HEK293T (cell line): ENCODE data around the gene L3MBTL1.
"Not testable (repeated sequence)": the region's sequence is repeated elsewhere in the genome, so short reads cannot be mapped to it uniquely, and the experiment has no call there.

ENCODE experiments used
- CTCF ChIA-PET: fragments of 350-600 bp; formaldehyde crosslinking; extraction: SDS; loops from one replicate; lab custom pipeline; 2021; ENCODE audit warnings: antibody characterized with exemption, inconsistent platforms; lab: Yijun Ruan, JAX
- POLR2A ChIA-PET: fragments of 350-600 bp; formaldehyde crosslinking; extraction: SDS; loops from one replicate; lab custom pipeline; 2020; ENCODE audit warnings: antibody characterized with exemption, inconsistent platforms; lab: Yijun Ruan, JAX
- DNase-seq: peaks from one replicate; pipeline ENCODE4 v3.0.0; 2012; ENCODE audit warnings: mixed read lengths; ENCODE audit errors: extremely low spot score
- ARNT ChIP-seq: fragments of 450-650 bp; IDR thresholded peaks from 2 replicates; pipeline ENCODE4 v1.6.1; 2017; ENCODE audit warnings: mild to moderate bottlenecking
- BHLHE40 ChIP-seq: fragments of 450-650 bp; IDR thresholded peaks from 2 replicates; pipeline ENCODE4 v1.6.1; 2016; ENCODE audit warnings: mild to moderate bottlenecking, moderate library complexity, borderline replicate concordance
- CTBP1 ChIP-seq: fragments of 450-650 bp; IDR thresholded peaks from 2 replicates; pipeline ENCODE4 v1.6.1; 2016; ENCODE audit warnings: borderline replicate concordance
- ELF4 ChIP-seq: fragments of 450-650 bp; IDR thresholded peaks from 2 replicates; pipeline ENCODE4 v1.6.1; 2017; ENCODE audit warnings: antibody characterized with exemption
- FOXA1 ChIP-seq: fragments of 450-650 bp; IDR thresholded peaks from 2 replicates; pipeline ENCODE4 v1.6.1; 2016; ENCODE audit warnings: mild to moderate bottlenecking
- FOXK2 ChIP-seq: fragments of 450-650 bp; IDR thresholded peaks from 2 replicates; pipeline ENCODE4 v1.6.1; 2016; ENCODE audit warnings: mild to moderate bottlenecking
- FOXM1 ChIP-seq: fragments of 450-650 bp; IDR thresholded peaks from 2 replicates; pipeline ENCODE4 v1.6.1; 2017; ENCODE audit warnings: mild to moderate bottlenecking, borderline replicate concordance
- HDGF ChIP-seq: fragments of 450-650 bp; IDR thresholded peaks from 2 replicates; pipeline ENCODE4 v1.6.1; 2017; ENCODE audit warnings: antibody characterized with exemption, borderline replicate concordance
- L3MBTL2 ChIP-seq: fragments of 450-650 bp; conservative IDR thresholded peaks from 2 replicates; pipeline ENCODE4 v1.6.1; 2016; ENCODE audit warnings: mild to moderate bottlenecking
- LEF1 ChIP-seq: fragments of 450-650 bp; IDR thresholded peaks from 2 replicates; pipeline ENCODE4 v1.6.1; 2017; ENCODE audit warnings: mild to moderate bottlenecking, borderline replicate concordance
- NFRKB ChIP-seq: fragments of 450-650 bp; IDR thresholded peaks from 2 replicates; pipeline ENCODE4 v1.6.1; 2016; ENCODE audit warnings: mild to moderate bottlenecking, moderate library complexity
- PKNOX1 ChIP-seq: fragments of 450-650 bp; IDR thresholded peaks from 2 replicates; pipeline ENCODE4 v1.6.1; 2016
- SP1 ChIP-seq: fragments of 450-650 bp; IDR thresholded peaks from 2 replicates; pipeline ENCODE4 v1.6.1; 2017
- SUZ12 ChIP-seq: fragments of 450-650 bp; IDR thresholded peaks from 2 replicates; pipeline ENCODE4 v1.6.1; 2016; ENCODE audit warnings: mild to moderate bottlenecking
- TARDBP ChIP-seq: fragments of 450-650 bp; IDR thresholded peaks from 2 replicates; pipeline ENCODE4 v1.6.1; 2016
- ZNF384 ChIP-seq: fragments of 450-650 bp; IDR thresholded peaks from 2 replicates; pipeline ENCODE4 v1.6.1; 2016

Gene L3MBTL1

DNA sequence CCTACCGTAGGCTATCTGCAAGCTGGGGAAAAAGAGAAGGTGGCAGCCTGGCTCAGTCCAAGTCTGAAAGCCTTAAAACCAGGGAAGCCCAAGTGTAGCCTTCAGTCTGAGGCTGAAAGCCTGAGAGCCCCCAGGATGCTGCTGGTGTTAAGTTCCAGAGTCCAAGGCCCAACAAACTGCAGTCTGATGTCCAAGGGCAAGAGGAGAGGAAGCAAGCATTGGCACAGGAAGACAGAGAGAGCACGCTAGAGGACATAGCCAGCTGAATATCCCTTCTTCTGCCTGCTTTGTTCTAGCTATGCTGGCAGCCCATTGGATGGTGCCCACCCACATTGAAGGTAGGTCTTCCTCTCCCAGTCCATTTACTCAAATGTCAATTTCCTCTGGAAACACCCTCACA, 12.1 kb upstream of the L3MBTL1 start:
- ChIA-PET CTCF (no interaction called here), POLR2A (interaction anchor here (1.1 kb wide), 1 partner anchor 38 kb away, joined by 3 read pairs; no protein-coding TSS in a partner anchor)
- DNase-seq = no peak
- no peak for TF ChIP-seq CTBP1
- TF ChIP-seq L3MBTL2 = no peak
- no peak for TF ChIP-seq NFRKB
- no peak for TF ChIP-seq LEF1
- TF ChIP-seq FOXA1 = no peak
- no peak for TF ChIP-seq ZNF384
- no peak for TF ChIP-seq ARNT
- TF ChIP-seq SUZ12 = no peak
- TF ChIP-seq TARDBP = no peak
- TF ChIP-seq FOXK2 = no peak
- TF ChIP-seq ELF4 = no peak

GRCh38 chr20:43502021-43502420, 5.5 kb upstream of the L3MBTL1 start:
- DNase-seq, POLR2A ChIA-PET: not testable (repeated sequence)
- CTCF ChIA-PET = interaction anchor here (0.8 kb wide), 1 partner anchor 20 kb away, joined by 3 read pairs; no protein-coding TSS in a partner anchor

DNA sequence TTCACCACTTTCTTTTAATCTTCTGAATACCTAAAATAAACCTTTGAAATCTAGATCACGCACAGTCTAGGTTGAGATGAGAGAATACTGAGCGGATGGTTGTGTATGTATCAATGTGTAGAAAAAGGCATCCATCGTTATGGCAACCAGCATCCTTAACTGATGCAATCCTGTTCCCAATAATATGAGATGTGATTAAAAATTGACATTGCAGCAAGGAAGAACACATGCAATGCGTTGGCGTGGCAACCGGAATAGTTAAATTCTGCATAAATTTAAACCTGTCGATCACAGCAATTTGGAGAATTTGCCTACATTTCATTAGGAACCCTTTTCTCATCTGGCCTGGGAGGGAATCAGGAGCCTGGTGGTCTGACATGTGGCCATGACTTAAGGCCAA, 1.3 kb upstream of the L3MBTL1 start:
- DNase-seq = no peak
- TF ChIP-seq PKNOX1 (no peak), FOXM1 (no peak), FOXA1 (no peak), SUZ12 (no peak)
- CTCF ChIA-PET = no interaction called here
- POLR2A ChIA-PET = interaction anchor here (1.6 kb wide), 2 partner anchors 48 to 49 kb away, joined by 5 to 6 read pairs; partner anchors contain the start of gene SRSF6

DNA sequence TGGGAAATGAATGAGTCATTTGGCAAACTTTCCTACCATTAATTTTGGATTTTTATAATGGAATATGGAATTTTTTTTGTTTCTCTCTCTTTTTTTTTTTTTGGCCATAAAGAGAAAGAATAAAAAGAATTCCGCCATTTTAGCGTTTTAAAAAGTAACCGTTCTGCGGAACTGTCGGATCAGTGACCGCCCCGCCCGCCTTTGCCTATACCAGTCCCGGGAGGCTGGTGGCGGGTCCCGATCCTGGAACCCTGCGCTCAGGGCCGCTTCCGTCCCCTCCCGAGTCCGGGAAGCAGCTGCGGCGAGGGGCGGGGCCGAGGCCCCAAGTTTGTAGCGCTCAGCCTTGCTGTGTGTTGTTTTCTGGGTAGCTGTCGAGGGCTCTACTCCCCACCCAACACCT, 609 bp downstream of the L3MBTL1 start:
- CTCF ChIA-PET = no interaction called here
- POLR2A ChIA-PET = interaction anchor here (1.2 to 3.1 kb wide), 2 partner anchors 42 to 52 kb away, joined by 5 to 16 read pairs; no protein-coding TSS in a partner anchor
- DNase-seq = no peak
- TF ChIP-seq ZNF384 (no peak), ELF4 (no peak), L3MBTL2 (no peak), ARNT (no peak), BHLHE40 (no peak), FOXK2 (no peak), LEF1 (no peak), TARDBP (no peak), CTBP1 (no peak)

DNA sequence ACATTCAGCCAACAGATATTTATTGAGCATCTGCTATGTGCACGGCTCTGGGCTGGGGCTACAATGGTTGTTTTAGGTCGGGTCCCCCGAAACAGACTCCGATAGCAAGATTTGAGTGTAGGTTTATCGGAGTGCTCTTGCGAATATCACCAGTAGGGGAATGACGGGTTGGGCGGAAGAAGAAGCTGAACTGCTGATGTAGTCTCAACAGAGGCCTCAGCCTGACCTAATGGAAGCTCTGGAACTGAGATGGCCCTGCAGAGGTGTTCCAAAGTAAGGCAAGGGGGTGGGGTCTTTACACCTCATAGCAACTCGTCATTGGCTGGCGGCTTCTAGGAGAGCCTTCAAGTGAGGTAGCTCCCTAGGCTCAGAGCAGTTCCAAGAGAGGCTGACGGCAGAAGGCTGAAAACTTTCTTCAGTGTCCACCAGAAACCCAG, 1.1 kb downstream of the L3MBTL1 start:
- TF ChIP-seq SUZ12 (no peak), TARDBP (no peak), ELF4 (no peak), PKNOX1 (no peak), FOXK2 (no peak), BHLHE40 (no peak), SP1 (no peak), ARNT (no peak), LEF1 (no peak)
- ChIA-PET POLR2A (interaction anchor here (3.1 kb wide), 1 partner anchor 52 kb away, joined by 16 read pairs; no protein-coding TSS in a partner anchor), CTCF (no interaction called here)
- DNase-seq = no peak

DNA sequence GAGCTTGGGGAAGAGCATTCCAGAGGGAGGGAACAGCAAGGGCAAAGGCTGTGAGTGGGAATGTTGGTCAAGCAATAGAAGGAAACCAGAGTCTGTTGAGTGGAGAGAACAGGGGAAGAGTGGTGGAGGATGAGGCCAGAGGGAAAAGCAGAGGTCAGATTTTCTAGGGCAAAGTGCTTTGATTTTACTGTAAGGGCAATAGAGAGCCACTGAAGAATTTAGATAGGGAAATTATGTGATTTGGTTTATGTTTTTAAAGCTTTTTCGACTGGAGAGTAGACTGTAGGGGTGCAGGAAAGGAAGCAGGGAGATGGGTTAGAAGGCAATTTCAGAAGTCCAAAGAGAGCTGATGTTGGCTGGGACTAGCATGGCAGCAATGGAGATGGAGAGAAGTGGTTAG, 4.4 kb downstream of the L3MBTL1 start:
- TF ChIP-seq L3MBTL2 (no peak), FOXM1 (no peak), CTBP1 (no peak), ELF4 (no peak), SUZ12 (no peak), FOXA1 (no peak), ZNF384 (no peak)
- POLR2A ChIA-PET = interaction anchor here (1.1 kb wide), 1 partner anchor 55 kb away, joined by 3 read pairs; no protein-coding TSS in a partner anchor
- DNase-seq = no peak
- CTCF ChIA-PET = no interaction called here

- ChIA-PET CTCF (no interaction called here), POLR2A (interaction anchor here (3.0 kb wide), 1 partner anchor 56 kb away, joined by 35 read pairs; the partner anchor contains the start of gene SRSF6)
- DNase-seq = no peak
- no peak for TF ChIP-seq TARDBP
- no peak for TF ChIP-seq HDGF
- TF ChIP-seq FOXM1 = no peak
- no peak for TF ChIP-seq LEF1
- no peak for TF ChIP-seq PKNOX1
- TF ChIP-seq BHLHE40 = no peak
These were observed 6.0 kb downstream of the L3MBTL1 start for GRCh38 chr20:43513372-43513930.
